GM21381 (cell line): ENCODE measurements around the gene WDR90.
A peak's percentile ranks its signal among the peaks of the same experiment; 100 is the strongest.

ENCODE experiments used
- ATAC-seq: cut with Tn5 transposase; IDR thresholded peaks from one replicate; pipeline ENCODE4 v1.9.1; 2021; ENCODE audit warnings: mild to moderate bottlenecking, moderate library complexity; ENCODE audit not compliant: unreplicated experiment

The WDR90 gene

GRCh38 chr16:674214-674881 is 25.2 kb downstream of the WDR90 start:
- ATAC-seq, result no peak

GRCh38 chr16:674968-675883 is 26.1 kb downstream of the WDR90 start, which contains the start of gene RHBDL1:
Gene RHBDL1 (plus strand): TSS chr16:675671. CDS start chr16:675791, 120 bp downstream.
- no peak for ATAC-seq

GRCh38 chr16:675884-676564 is 26.9 kb downstream of the WDR90 start:
- ATAC-seq, result no peak

GRCh38 chr16:676565-676902 is 27.4 kb downstream of the WDR90 start:
- no peak for ATAC-seq

- no peak for ATAC-seq
Observed at GRCh38 chr16:676913-677312, 27.7 kb downstream of the WDR90 start.

GRCh38 chr16:677316-678190 is 28.4 kb downstream of the WDR90 start:
- ATAC-seq, result no peak

GRCh38 chr16:678209-678857 is 29.2 kb downstream of the WDR90 start:
- no peak for ATAC-seq

GRCh38 chr16:678858-679813 is 30.0 kb downstream of the WDR90 start:
- ATAC-seq, result no peak

GRCh38 chr16:679814-680624 is 30.9 kb downstream of the WDR90 start, which contains the start of gene STUB1:
Gene STUB1 (plus strand): TSS chr16:680410. CDS start chr16:680526, 116 bp downstream.
- peak; percentile 41 for ATAC-seq

- ATAC-seq, result no peak
Observed at GRCh38 chr16:680625-680945, 31.4 kb downstream of the WDR90 start.

- ATAC-seq, result no peak
Observed at GRCh38 chr16:680967-681745, 32.0 kb downstream of the WDR90 start.

- ATAC-seq, result no peak
Observed at GRCh38 chr16:681746-682427, 32.7 kb downstream of the WDR90 start.

GRCh38 chr16:682493-683395 is 33.6 kb downstream of the WDR90 start:
- no peak for ATAC-seq

GRCh38 chr16:683396-684070 is 34.4 kb downstream of the WDR90 start:
- ATAC-seq, result no peak

- peak; percentile 55 for ATAC-seq
Observed at GRCh38 chr16:684071-684794, 35.1 kb downstream of the WDR90 start, which contains the start of gene JMJD8. Gene JMJD8 (minus strand): TSS chr16:684334. CDS start chr16:684319, 15 bp downstream.
